DOHH2 (cell line): ENCODE data around the gene HLA-DRB1.
"Not testable (repeated sequence)": the region's sequence is repeated elsewhere in the genome, so short reads cannot be mapped to it uniquely, and the experiment has no call there.

ENCODE experiments used
- EZH2phosphoT487 ChIP-seq: fragments of 200-600 bp; sonication (generic); IDR thresholded peaks from 2 replicates; pipeline ENCODE4 v1.6.1; 2017; ENCODE audit warnings: borderline replicate concordance, mild to moderate bottlenecking, antibody characterized with exemption, low read length, moderate library complexity, mixed read lengths
- TF ChIP-seq, protein P1 (sequence below): fragments of 200-600 bp; sonication (generic); IDR thresholded peaks from one replicate; pipeline ENCODE4 v1.5.1; 2014; ENCODE audit warnings: antibody characterized with exemption, mild to moderate bottlenecking, low read depth, low read length; ENCODE audit not compliant: poor library complexity, severe bottlenecking

- TF ChIP-seq, protein P1, sequence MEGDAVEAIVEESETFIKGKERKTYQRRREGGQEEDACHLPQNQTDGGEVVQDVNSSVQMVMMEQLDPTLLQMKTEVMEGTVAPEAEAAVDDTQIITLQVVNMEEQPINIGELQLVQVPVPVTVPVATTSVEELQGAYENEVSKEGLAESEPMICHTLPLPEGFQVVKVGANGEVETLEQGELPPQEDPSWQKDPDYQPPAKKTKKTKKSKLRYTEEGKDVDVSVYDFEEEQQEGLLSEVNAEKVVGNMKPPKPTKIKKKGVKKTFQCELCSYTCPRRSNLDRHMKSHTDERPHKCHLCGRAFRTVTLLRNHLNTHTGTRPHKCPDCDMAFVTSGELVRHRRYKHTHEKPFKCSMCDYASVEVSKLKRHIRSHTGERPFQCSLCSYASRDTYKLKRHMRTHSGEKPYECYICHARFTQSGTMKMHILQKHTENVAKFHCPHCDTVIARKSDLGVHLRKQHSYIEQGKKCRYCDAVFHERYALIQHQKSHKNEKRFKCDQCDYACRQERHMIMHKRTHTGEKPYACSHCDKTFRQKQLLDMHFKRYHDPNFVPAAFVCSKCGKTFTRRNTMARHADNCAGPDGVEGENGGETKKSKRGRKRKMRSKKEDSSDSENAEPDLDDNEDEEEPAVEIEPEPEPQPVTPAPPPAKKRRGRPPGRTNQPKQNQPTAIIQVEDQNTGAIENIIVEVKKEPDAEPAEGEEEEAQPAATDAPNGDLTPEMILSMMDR: not testable (repeated sequence)
- not testable (repeated sequence) for TF ChIP-seq EZH2phosphoT487
Observed at GRCh38 chr6:32530431-32530793, 59.2 kb downstream of the HLA-DRB1 start.
